Body of pancreas (tissue), 4 donors: ENCODE measurements around the gene ZFHX3. TPM values are rescaled to one million over a fixed set of nuclear protein-coding genes. Genes with fewer than 3 reads are reported as not detected.

Source experiments
- ATAC-seq: fragments of 150-250 bp; one replicate; pipeline ENCODE4 v1.9.1; 2016
- DNase-seq, 4 donors: peaks; one replicate each; pipeline ENCODE4 v3.0.0-alpha.2; 2019
- H3K27ac ChIP-seq, 4 donors: fragments of 200-600 bp; sonication (generic); 1 replicate in 3 of 4; 2 replicates in 1 of 4; pipeline versions ENCODE4 v1.5.1 to v1.6.1; 2016 to 2019; ENCODE audit warnings: mild to moderate bottlenecking in 1 of 4, mixed read lengths in 1 of 4, moderate library complexity in 1 of 4
- H3K27me3 ChIP-seq, 2 donors: fragments of 200-600 bp; sonication (generic); one replicate each; pipeline ENCODE4 v1.6.0; 2016; ENCODE audit warnings: mild to moderate bottlenecking in 1 of 2
- H3K36me3 ChIP-seq, 2 donors: fragments of 200-600 bp; sonication (generic); replicated peaks in 1 of 2; 2 replicates each; pipeline ENCODE4 v1.5.1; 2016; ENCODE audit warnings: low read depth in 2 of 2; ENCODE audit not compliant: insufficient read depth in 1 of 2
- H3K4me1 ChIP-seq: fragments of 200-600 bp; sonication (generic); one replicate; pipeline ENCODE4 v1.6.0; 2016
- H3K4me3 ChIP-seq, 2 donors: fragments of 200-600 bp; sonication (generic); 1 replicate in 1 of 2; 2 replicates in 1 of 2; pipeline ENCODE4 v1.5.1; 2016 to 2019
- H3K9me3 ChIP-seq, 3 donors: fragments of 200-600 bp; sonication (generic); 1 replicate in 2 of 3; 2 replicates in 1 of 3; pipeline ENCODE4 v1.5.1; 2016
- CTCF ChIP-seq, 7 experiments: fragments of 450-650 bp in 4 of 7; fragments of 200-600 bp in 3 of 7; sonication (generic) in 3 of 7; IDR thresholded peaks; one replicate each; pipeline ENCODE4 v1.5.1; 2016 to 2019; ENCODE audit warnings: antibody characterized with exemption in 7 of 7
- POLR2A ChIP-seq, 3 donors: fragments of 450-650 bp; IDR thresholded peaks; one replicate each; pipeline ENCODE4 v1.6.1; 2016; ENCODE audit warnings: antibody characterized with exemption in 3 of 3, mild to moderate bottlenecking in 2 of 3
- WGBS, 2 donors: methylation state at CpG; one replicate each; pipeline ENCODE4 v1.1.5; 2017; 5-methylcytosine and 5-hydroxymethylcytosine counted together
- intact Hi-C: fragments of 100-400 bp; cut with DNase I; formaldehyde crosslinking; loops from one replicate; pipeline ENCODE4 v1.15.1; 2023
- total RNA-seq, 2 donors: library from RNA; depleted of rRNA; stranded (reverse); fragments of >200 nt; gene quantifications; one replicate each; pipeline ENCODE4 v1.1.0, GENCODE V29; 2016

Gene ZFHX3
- total RNA-seq, 2 donors from 2014 or later: 22.4 to 24.6 TPM

GRCh38 chr16:72769876-72770275, 278.1 kb downstream of the ZFHX3 start:
- no peaks in the 10 kb centered on the region for H3K27me3 ChIP-seq
- H3K4me3 ChIP-seq: no peak overlapping the region
- ATAC-seq (no peak), DNase-seq (no peak)
- no peaks in the 10 kb centered on the region for H3K36me3 ChIP-seq
- H3K27ac ChIP-seq: no peak overlapping the region
- no peaks in the 10 kb centered on the region for H3K9me3 ChIP-seq
- 93 to 97% methylated on average over 1 of the region's 1 CpG for WGBS, 2 donors
- TF ChIP-seq CTCF (IDR thresholded peaks at IDR 0.05): no peak
- TF ChIP-seq POLR2A (IDR thresholded peaks at IDR 0.05): no peak
- intact Hi-C loops: no loop called here
- no peaks in the 10 kb centered on the region for H3K4me1 ChIP-seq

GRCh38 chr16:72768591-72768990, 279.3 kb downstream of the ZFHX3 start:
- no peak overlapping the region for H3K4me3 ChIP-seq
- no peak for ATAC-seq
- no peaks in the 10 kb centered on the region for H3K27me3 ChIP-seq
- H3K9me3 ChIP-seq: no peaks in the 10 kb centered on the region
- H3K27ac ChIP-seq: no peak overlapping the region
- 80 to 91% methylated on average over 5 of the region's 5 CpGs for WGBS, 2 donors
- DNase-seq: no peak
- no peak for TF ChIP-seq POLR2A (IDR thresholded peaks at IDR 0.05)
- TF ChIP-seq CTCF (IDR thresholded peaks at IDR 0.05): no peak
- no peaks in the 10 kb centered on the region for H3K4me1 ChIP-seq
- intact Hi-C loops: no loop called here
- no peaks in the 10 kb centered on the region for H3K36me3 ChIP-seq

- Histone ChIP-seq H3K27ac (no peak overlapping the region), H3K4me1 (no peaks in the 10 kb centered on the region), H3K27me3 (no peaks in the 10 kb centered on the region), H3K9me3 (no peaks in the 10 kb centered on the region), H3K4me3 (no peak overlapping the region), H3K36me3 (no peaks in the 10 kb centered on the region)
- 92 to 98% methylated on average over 2 of the region's 2 CpGs for WGBS, 2 donors
- ATAC-seq: no peak
- intact Hi-C loops: no loop called here
- DNase-seq: no peak
- TF ChIP-seq CTCF (IDR thresholded peaks at IDR 0.05) (no peak), POLR2A (IDR thresholded peaks at IDR 0.05) (no peak)
Measured at GRCh38 chr16:72766506-72766905, 281.4 kb downstream of the ZFHX3 start.

GRCh38 chr16:72764015-72764654, 283.8 kb downstream of the ZFHX3 start:
- DNase-seq: no peak
- ATAC-seq: no peak
- Histone ChIP-seq H3K27ac (no peak overlapping the region), H3K27me3 (no peaks in the 10 kb centered on the region), H3K4me1 (no peaks in the 10 kb centered on the region), H3K9me3 (no peaks in the 10 kb centered on the region), H3K36me3 (no peaks in the 10 kb centered on the region), H3K4me3 (no peak overlapping the region)
- WGBS, 2 donors: 56 to 65% methylated on average over 8 of the region's 8 CpGs
- TF ChIP-seq CTCF (IDR thresholded peaks at IDR 0.05): no peak
- TF ChIP-seq POLR2A (IDR thresholded peaks at IDR 0.05): no peak
- intact Hi-C loops: no loop called here

- no peak overlapping the region for H3K4me3 ChIP-seq
- H3K9me3 ChIP-seq: peaks cover 0 to 6% (median 0%) of the 10 kb centered on the region in 3 donors
- no peak for ATAC-seq
- H3K27ac ChIP-seq: no peak overlapping the region
- H3K27me3 ChIP-seq: no peaks in the 10 kb centered on the region
- no peaks in the 10 kb centered on the region for H3K4me1 ChIP-seq
- no peak for DNase-seq
- no peaks in the 10 kb centered on the region for H3K36me3 ChIP-seq
- intact Hi-C loops: no loop called here
- no peak for TF ChIP-seq CTCF (IDR thresholded peaks at IDR 0.05)
- no peak for TF ChIP-seq POLR2A (IDR thresholded peaks at IDR 0.05)
Measured at GRCh38 chr16:72760581-72760980, 287.3 kb downstream of the ZFHX3 start.
